BLaER1 treated with 17β-estradiol and CSF1 and Interleukin-3, amounts not matched to agents 10 nM and 100 nM (cell line): ENCODE data around the gene KATNBL1.
A peak's percentile ranks its signal among the peaks of the same experiment; 100 is the strongest.

Experiments used
- H3K27ac ChIP-seq, 11 experiments: shearing (Covaris generic); formaldehyde crosslinking; 2 replicates each; pipeline ENCODE4 v1.8.1; 2022
- H3K27me3 ChIP-seq, 11 experiments: shearing (Covaris generic); formaldehyde crosslinking; 2 replicates each; pipeline ENCODE4 v1.8.1; 2022
- H3K36me3 ChIP-seq, 11 experiments: shearing (Covaris generic); formaldehyde crosslinking; 2 replicates each; pipeline ENCODE4 v1.8.1; 2022
- H3K4me1 ChIP-seq, 10 experiments: shearing (Covaris generic); formaldehyde crosslinking; 2 replicates each; pipeline ENCODE4 v1.8.1; 2022
- H3K4me2 ChIP-seq, 11 experiments: shearing (Covaris generic); formaldehyde crosslinking; 2 replicates each; pipeline ENCODE4 v1.8.1; 2022
- H3K4me3 ChIP-seq, 10 experiments: shearing (Covaris generic); formaldehyde crosslinking; 2 replicates each; pipeline ENCODE4 v1.8.1; 2022
- H3K9ac ChIP-seq, 11 experiments: shearing (Covaris generic); formaldehyde crosslinking; 2 replicates each; pipeline ENCODE4 v1.8.1; 2022
- H3K9me3 ChIP-seq, 11 experiments: shearing (Covaris generic); formaldehyde crosslinking; replicated peaks in 1 of 11; 2 replicates each; pipeline ENCODE4 v1.8.1; 2022
- H4K20me1 ChIP-seq, 11 experiments: shearing (Covaris generic); formaldehyde crosslinking; 2 replicates each; pipeline ENCODE4 v1.8.1; 2022
- Cebpa-rat ChIP-seq, 11 experiments: shearing (Covaris generic); IDR thresholded peaks; 2 replicates each; pipeline ENCODE4 v1.8.1; 2022

The KATNBL1 gene, protein sequence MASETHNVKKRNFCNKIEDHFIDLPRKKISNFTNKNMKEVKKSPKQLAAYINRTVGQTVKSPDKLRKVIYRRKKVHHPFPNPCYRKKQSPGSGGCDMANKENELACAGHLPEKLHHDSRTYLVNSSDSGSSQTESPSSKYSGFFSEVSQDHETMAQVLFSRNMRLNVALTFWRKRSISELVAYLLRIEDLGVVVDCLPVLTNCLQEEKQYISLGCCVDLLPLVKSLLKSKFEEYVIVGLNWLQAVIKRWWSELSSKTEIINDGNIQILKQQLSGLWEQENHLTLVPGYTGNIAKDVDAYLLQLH

DNA sequence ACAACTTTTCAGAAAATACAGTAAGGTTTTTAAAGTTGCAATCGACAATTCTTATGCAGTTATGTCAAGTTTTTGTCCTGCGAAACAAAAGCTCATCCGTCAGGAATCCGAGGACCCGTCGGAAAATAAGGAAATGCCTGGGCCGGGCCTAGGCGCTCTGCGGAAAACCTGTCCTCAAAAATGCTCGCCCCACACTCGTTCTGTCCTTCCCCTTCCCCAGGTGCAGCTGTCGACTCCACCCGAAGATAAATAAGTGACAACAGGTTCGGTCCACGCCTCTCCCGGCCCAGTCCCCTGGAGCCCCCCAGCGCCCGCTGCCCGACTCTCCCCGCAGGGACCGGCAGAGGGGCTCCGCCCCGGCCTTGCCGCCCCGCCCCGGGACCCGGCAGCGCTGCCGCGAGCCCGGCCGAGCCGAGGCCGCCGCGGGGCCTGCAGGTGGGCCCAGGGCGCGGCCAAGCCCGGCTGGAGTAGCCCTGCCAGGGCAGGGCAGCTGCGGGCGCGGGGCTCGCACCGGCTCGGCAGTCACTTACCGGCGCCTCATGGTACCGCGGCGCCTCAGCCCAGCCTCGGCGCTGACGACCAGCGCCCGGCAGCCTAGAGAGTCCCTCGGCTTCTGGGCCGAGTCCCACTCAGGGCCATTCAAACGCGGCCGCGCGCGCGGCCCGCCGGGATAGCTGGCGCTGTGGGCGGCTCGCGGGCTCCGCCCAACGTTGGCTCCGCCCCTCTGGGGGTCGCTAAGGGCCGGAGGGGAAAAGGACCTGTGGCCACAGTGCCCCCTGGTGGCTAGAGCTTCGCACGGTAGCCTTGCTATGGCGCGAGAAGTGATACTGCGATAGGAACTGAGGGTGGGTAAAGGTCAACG lies at the start of gene KATNBL1:
TSS of gene KATNBL1 (minus strand) at position 676 of the 862 bp plus-strand sequence. CDS start 46,420 bp downstream, outside the sequence.
- Histone ChIP-seq H3K4me2 (peak within 1 kb of the TSS; percentile 81 to 93 (median 87)), H3K9me3 (peaks cover 0 to 9% (median 6%) of the 10 kb centered on the region in 11 experiments; a peak in 6 of 22 replicates), H4K20me1 (peaks cover 3 to 51% (median 21%) of the 10 kb centered on the region in 11 experiments; a peak in 16 of 22 replicates), H3K27me3 (no peaks in the 10 kb centered on the region), H3K27ac (peak within 1 kb of the TSS; percentile 87 to 97 (median 92)), H3K9ac (peak within 1 kb of the TSS; percentile 87 to 97 (median 95)), H3K4me1 (peaks cover 3 to 12% (median 10%) of the 10 kb centered on the region in 10 experiments; a peak in 16 of 20 replicates), H3K4me3 (peak within 1 kb of the TSS; percentile 68 to 91 (median 78)), H3K36me3 (peaks cover 18 to 35% (median 24%) of the 10 kb centered on the region in 11 experiments)
- no peak for TF ChIP-seq Cebpa-rat (IDR thresholded peaks at IDR 0.05)

DNA sequence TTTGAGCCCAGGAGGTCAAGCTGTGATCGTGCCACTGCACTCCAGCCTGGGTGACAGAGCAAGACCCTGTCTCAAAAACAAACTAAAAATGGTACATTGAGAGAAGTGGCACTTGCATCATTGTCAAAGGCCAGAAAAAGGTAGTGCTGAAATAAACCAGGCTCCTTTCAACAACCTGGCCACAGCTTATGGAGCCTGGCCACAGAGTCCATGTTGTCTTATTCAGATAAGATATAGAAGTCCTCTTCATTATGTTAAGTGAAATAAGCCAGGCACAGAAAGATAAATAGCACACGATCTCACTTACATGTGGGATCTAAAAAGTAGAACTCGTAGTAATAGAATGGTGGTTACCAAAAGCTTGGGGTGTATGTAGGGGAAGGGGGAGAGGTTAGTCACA lies 49.7 kb upstream of the KATNBL1 start:
- H3K27me3 ChIP-seq: no peaks in the 10 kb centered on the region
- no peak overlapping the region for H3K9ac ChIP-seq
- no peak for TF ChIP-seq Cebpa-rat (IDR thresholded peaks at IDR 0.05)
- no peak overlapping the region for H3K4me2 ChIP-seq
- no peaks in the 10 kb centered on the region for H3K4me1 ChIP-seq
- H3K36me3 ChIP-seq: peaks cover 47 to 99% (median 88%) of the 10 kb centered on the region in 11 experiments
- peaks cover 0 to 68% (median 32%) of the 10 kb centered on the region in 11 experiments; a peak in 15 of 22 replicates for H4K20me1 ChIP-seq
- H3K9me3 ChIP-seq: peaks cover 0 to 10% (median 6%) of the 10 kb centered on the region in 11 experiments; a peak in 10 of 22 replicates
- H3K27ac ChIP-seq: no peak overlapping the region
- no peak overlapping the region for H3K4me3 ChIP-seq

DNA sequence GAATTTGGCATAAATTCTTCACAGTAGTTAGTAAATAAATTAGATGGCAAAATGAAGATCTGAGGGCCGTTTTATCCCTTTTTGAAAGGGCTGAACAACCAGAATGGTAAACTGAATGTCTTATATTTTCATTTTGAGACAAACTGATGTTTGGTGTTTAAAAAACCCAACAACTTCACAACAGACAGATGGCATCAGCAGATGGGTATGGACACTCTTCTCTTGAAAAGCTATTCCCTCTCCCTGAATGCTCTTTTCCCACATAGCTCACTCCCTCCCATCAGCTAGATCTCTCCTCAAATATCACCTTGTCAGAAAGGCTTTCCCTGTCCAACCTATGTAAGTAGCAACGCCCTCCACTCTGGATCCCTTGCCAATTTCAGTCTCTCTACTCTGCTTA lies 48.3 kb upstream of the KATNBL1 start:
- Histone ChIP-seq H3K9ac (no peak overlapping the region), H3K4me3 (no peak overlapping the region), H3K36me3 (peaks cover 61 to 100% (median 98%) of the 10 kb centered on the region in 11 experiments), H3K4me1 (no peaks in the 10 kb centered on the region), H3K27ac (no peak overlapping the region), H3K27me3 (no peaks in the 10 kb centered on the region), H3K9me3 (peaks cover 0 to 9% (median 6%) of the 10 kb centered on the region in 11 experiments; a peak in 10 of 22 replicates), H3K4me2 (no peak overlapping the region), H4K20me1 (peaks cover 0 to 54% (median 29%) of the 10 kb centered on the region in 11 experiments; a peak in 15 of 22 replicates)
- no peak for TF ChIP-seq Cebpa-rat (IDR thresholded peaks at IDR 0.05)

DNA sequence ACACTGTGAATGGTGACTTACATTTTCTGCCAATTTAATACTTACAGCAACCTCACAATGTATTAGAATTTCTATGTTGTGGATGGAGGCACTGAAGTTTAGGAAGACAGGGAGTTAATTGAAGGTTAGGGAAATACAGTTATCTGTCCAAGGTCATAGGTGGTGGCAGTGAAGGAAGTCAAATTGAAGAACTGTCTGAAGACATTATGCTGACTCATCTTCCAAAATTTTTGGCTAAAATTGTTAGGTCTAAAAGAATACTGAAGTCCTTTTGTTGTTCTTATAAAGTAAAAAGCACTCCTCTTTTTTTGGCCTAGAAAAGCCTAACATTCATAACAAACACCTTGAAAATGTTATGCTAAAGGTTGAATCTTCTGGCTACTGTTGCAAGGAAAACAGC lies 42.6 kb upstream of the KATNBL1 start:
- Histone ChIP-seq H3K36me3 (peaks cover 90 to 100% (median 100%) of the 10 kb centered on the region in 11 experiments), H3K4me1 (0 out of 20 replicates have a peak, but pooled peaks cover 0 to 5% (median 0%) of the 10 kb centered on the region in 10 experiments), H3K9ac (no peak overlapping the region), H4K20me1 (peaks cover 0 to 17% (median 0%) of the 10 kb centered on the region in 11 experiments; a peak in 5 of 22 replicates), H3K27me3 (no peaks in the 10 kb centered on the region), H3K4me3 (no peak overlapping the region), H3K9me3 (no peaks in the 10 kb centered on the region), H3K4me2 (no peak overlapping the region), H3K27ac (no peak overlapping the region; a peak in 1 of 22 replicates)
- TF ChIP-seq Cebpa-rat (IDR thresholded peaks at IDR 0.05): no peak

DNA sequence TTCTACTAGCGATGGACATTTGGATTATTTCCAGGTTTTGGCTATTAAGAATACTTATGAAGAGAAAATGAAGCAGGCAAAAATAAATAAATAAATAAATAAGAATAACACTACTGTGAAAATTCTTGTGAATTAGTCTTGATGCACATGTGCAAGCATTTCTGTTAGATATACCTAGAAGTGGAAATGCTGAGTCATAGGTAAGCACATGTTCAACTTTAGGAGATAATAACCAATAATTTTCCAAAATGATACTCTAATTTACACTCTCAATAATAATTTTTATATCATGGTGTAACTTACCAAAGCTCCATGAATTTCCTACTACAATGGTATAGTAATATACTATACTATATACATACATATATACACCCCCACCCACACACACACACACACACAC lies 38.3 kb upstream of the KATNBL1 start:
- TF ChIP-seq Cebpa-rat (IDR thresholded peaks at IDR 0.05): no peak
- H4K20me1 ChIP-seq: peaks cover 0 to 21% (median 2%) of the 10 kb centered on the region in 11 experiments; a peak in 8 of 22 replicates
- H3K27ac ChIP-seq: no peak overlapping the region; a peak in 1 of 22 replicates
- H3K4me2 ChIP-seq: no peak overlapping the region
- peaks cover 78 to 100% (median 99%) of the 10 kb centered on the region in 11 experiments for H3K36me3 ChIP-seq
- 0 out of 20 replicates have a peak, but pooled peaks cover 0 to 5% (median 0%) of the 10 kb centered on the region in 10 experiments for H3K4me1 ChIP-seq
- no peaks in the 10 kb centered on the region for H3K9me3 ChIP-seq
- no peak overlapping the region for H3K9ac ChIP-seq
- no peak overlapping the region for H3K4me3 ChIP-seq
- H3K27me3 ChIP-seq: no peaks in the 10 kb centered on the region

DNA sequence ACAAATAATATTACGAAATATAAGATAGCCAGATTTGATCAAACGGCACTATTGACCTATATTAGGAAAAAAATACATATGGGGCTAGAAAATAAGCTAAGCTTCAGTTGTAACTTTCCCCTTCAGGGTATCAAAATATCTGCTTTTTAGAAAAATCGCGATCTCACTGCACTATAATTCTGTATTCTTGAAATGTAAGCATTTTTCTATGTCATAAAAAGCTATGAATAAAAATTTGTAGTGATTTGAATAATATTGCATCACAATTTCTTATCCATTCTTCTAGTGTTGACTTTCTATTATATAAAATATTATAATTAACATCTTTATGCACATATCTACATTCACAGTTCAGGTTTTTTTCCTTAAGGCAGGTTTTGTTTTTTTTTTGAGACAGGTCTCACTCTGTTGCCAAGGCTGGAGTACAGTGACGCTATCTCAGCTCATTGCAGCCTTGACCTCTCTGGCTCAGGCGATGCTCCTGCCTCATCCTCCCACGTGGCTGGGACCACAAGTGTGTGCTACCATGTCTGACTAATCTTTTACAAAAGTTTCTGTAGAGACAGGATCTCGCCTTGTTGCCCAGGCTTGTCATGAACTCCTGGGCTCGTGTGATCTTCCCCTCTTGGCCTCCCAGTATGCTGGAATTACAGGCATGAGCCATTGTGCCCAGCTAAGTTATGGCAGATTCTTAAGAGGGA lies 36.5 kb upstream of the KATNBL1 start:
- no peak overlapping the region for H3K4me3 ChIP-seq
- no peak overlapping the region for H3K9ac ChIP-seq
- H3K36me3 ChIP-seq: peaks cover 73 to 100% (median 99%) of the 10 kb centered on the region in 11 experiments
- no peaks in the 10 kb centered on the region for H3K4me1 ChIP-seq
- H3K4me2 ChIP-seq: no peak overlapping the region
- no peaks in the 10 kb centered on the region for H3K27me3 ChIP-seq
- TF ChIP-seq Cebpa-rat (IDR thresholded peaks at IDR 0.05): peak in 1 of 11 experiments; percentile 4; a peak in 1 of 22 replicates
- no peak overlapping the region for H3K27ac ChIP-seq
- H3K9me3 ChIP-seq: no peaks in the 10 kb centered on the region
- peaks cover 0 to 21% (median 3%) of the 10 kb centered on the region in 11 experiments; a peak in 8 of 22 replicates for H4K20me1 ChIP-seq

DNA sequence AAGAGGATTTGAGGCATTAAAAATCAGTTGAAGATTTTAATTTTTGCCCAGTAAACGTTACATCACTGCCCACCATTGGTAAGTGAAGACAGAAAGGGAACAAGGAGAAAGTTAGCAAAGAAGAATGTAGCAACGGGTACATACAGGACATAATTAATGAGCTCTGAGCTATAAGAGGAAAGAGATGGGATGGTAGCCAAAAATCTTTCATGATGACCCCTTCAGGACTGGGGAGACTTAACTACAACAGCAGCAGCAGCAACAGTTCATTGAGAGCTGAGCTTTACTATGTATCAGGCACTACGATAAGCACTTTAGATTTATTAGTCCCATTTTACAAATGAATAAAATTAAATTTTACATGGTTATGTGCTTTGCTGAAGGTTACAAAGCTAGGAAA lies 33.3 kb upstream of the KATNBL1 start:
- no peaks in the 10 kb centered on the region for H3K9me3 ChIP-seq
- H3K27me3 ChIP-seq: no peaks in the 10 kb centered on the region
- TF ChIP-seq Cebpa-rat (IDR thresholded peaks at IDR 0.05): no peak
- no peak overlapping the region for H3K4me3 ChIP-seq
- no peak overlapping the region for H3K27ac ChIP-seq
- peaks cover 71 to 100% (median 98%) of the 10 kb centered on the region in 11 experiments for H3K36me3 ChIP-seq
- no peak overlapping the region for H3K9ac ChIP-seq
- peaks cover 0 to 14% (median 3%) of the 10 kb centered on the region in 11 experiments; a peak in 7 of 22 replicates for H4K20me1 ChIP-seq
- peaks cover 0 to 23% (median 0%) of the 10 kb centered on the region in 10 experiments; a peak in 6 of 20 replicates for H3K4me1 ChIP-seq
- H3K4me2 ChIP-seq: no peak overlapping the region

DNA sequence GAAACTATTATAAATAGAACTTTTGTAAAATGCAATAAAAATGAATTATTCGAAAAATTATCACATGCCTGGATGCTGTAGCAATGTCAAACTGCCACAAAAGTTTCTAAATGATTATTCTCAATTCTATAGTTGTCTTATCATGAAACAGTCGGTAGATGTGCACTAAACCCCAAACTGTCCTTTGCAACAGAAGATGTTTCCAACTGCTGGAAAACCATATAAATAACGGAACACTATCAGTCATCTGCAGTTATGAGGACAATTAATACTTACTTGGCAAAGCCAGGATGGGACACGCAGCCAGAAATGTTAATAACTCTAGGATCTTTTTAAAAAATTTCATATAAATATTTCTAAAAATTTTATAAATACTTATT lies 32.4 kb upstream of the KATNBL1 start:
- Histone ChIP-seq H3K9me3 (no peaks in the 10 kb centered on the region), H3K9ac (no peak overlapping the region), H3K27ac (no peak overlapping the region), H3K4me2 (no peak overlapping the region), H3K4me3 (no peak overlapping the region), H4K20me1 (peaks cover 0 to 14% (median 3%) of the 10 kb centered on the region in 11 experiments; a peak in 7 of 22 replicates), H3K27me3 (no peaks in the 10 kb centered on the region), H3K4me1 (peaks cover 0 to 23% (median 0%) of the 10 kb centered on the region in 10 experiments; a peak in 6 of 20 replicates), H3K36me3 (peaks cover 75 to 100% (median 98%) of the 10 kb centered on the region in 11 experiments)
- TF ChIP-seq Cebpa-rat (IDR thresholded peaks at IDR 0.05): no peak
